IMR-90 (cell line): ENCODE data around the gene S1PR4. TPM values are rescaled to one million over a fixed set of nuclear protein-coding genes. Genes with fewer than 3 reads are reported as not detected.

Source experiments
- ATAC-seq: fragments of 200-7000 bp; cut with Tn5 transposase; 2 replicates; pipeline ENCODE4 v1.9.1; 2020; ENCODE audit warnings: low read depth, mild to moderate bottlenecking, moderate library complexity
- BruUV-seq: library from RNA; stranded (reverse); fragments of 400-500 nt; replicated peaks from 2 replicates; lab custom pipeline; 2021; lab: Mats Ljungman, UMichigan
- CTCF ChIA-PET: fragments of 300-600 bp; formaldehyde crosslinking; extraction: SDS; loops from one replicate; lab custom pipeline; 2021; ENCODE audit warnings: antibody characterized with exemption; lab: Yijun Ruan, JAX
- POLR2A ChIA-PET: fragments of 300-600 bp; sonication (Branson Sonifier 250); formaldehyde crosslinking; loops from one replicate; lab custom pipeline; 2022; ENCODE audit warnings: antibody characterized with exemption; ENCODE audit not compliant: unreplicated experiment; lab: Charles Lee
- DNase-seq: peaks from one replicate; pipeline ENCODE4 v3.0.0; 2013
- H2AFZ ChIP-seq: replicated peaks from 2 replicates; pipeline ENCODE3; 2013; ENCODE audit warnings: low read length, mild to moderate bottlenecking; ENCODE audit not compliant: poor library complexity
- H2AK5ac ChIP-seq: 2 replicates; pipeline ENCODE4 v1.6.1; 2013; ENCODE audit warnings: low read depth, low read length, inconsistent platforms
- H2AK9ac ChIP-seq: replicated peaks from 2 replicates; pipeline ENCODE3; 2013; ENCODE audit warnings: mild to moderate bottlenecking, low read depth, low read length, moderate library complexity; ENCODE audit not compliant: poor library complexity
- H2BK120ac ChIP-seq: 2 replicates; pipeline ENCODE4 v1.6.1; 2013; ENCODE audit warnings: low read depth, low read length, inconsistent platforms
- H2BK15ac ChIP-seq: 3 replicates; pipeline ENCODE4 v1.6.1; 2013; ENCODE audit warnings: low read depth, low read length, inconsistent platforms
- H2BK20ac ChIP-seq: 2 replicates; pipeline ENCODE4 v1.6.1; 2013; ENCODE audit warnings: low read depth, mild to moderate bottlenecking, inconsistent platforms, low read length, moderate library complexity
- H2BK5ac ChIP-seq: 2 replicates; pipeline ENCODE4 v1.6.1; 2013; ENCODE audit warnings: mild to moderate bottlenecking, low read depth, low read length, inconsistent platforms; ENCODE audit not compliant: poor library complexity, severe bottlenecking
- H3K14ac ChIP-seq: replicated peaks from 2 replicates; pipeline ENCODE4 v1.6.1; 2013; ENCODE audit warnings: low read depth, low read length, inconsistent platforms
- H3K18ac ChIP-seq: 2 replicates; pipeline ENCODE4 v1.6.1; 2013; ENCODE audit warnings: low read depth, low read length, control low read depth
- H3K23ac ChIP-seq: 2 replicates; pipeline ENCODE4 v1.6.1; 2013; ENCODE audit warnings: low read depth, low read length, inconsistent platforms
- H3K27ac ChIP-seq: 2 replicates; pipeline ENCODE4 v1.5.1; 2013; ENCODE audit warnings: mild to moderate bottlenecking, control low read depth, low read length; ENCODE audit not compliant: insufficient read depth
- H3K27me3 ChIP-seq: 2 replicates; pipeline ENCODE4 v1.6.1; 2013; ENCODE audit warnings: low read length; ENCODE audit not compliant: control insufficient read depth, insufficient read depth
- H3K36me3 ChIP-seq: 2 replicates; pipeline ENCODE4 v1.6.1; 2013; ENCODE audit warnings: low read length, mixed read lengths; ENCODE audit not compliant: control insufficient read depth, insufficient read depth
- H3K4ac ChIP-seq: 2 replicates; pipeline ENCODE4 v1.6.1; 2013; ENCODE audit warnings: low read depth, low read length, inconsistent platforms
- H3K4me1 ChIP-seq: 2 replicates; pipeline ENCODE4 v1.6.1; 2013; ENCODE audit warnings: low read length, mixed read lengths; ENCODE audit not compliant: control insufficient read depth, insufficient read depth
- H3K4me2 ChIP-seq: 2 replicates; pipeline ENCODE4 v1.6.1; 2013; ENCODE audit warnings: low read depth, mild to moderate bottlenecking, control low read depth, low read length, moderate library complexity
- H3K4me3 ChIP-seq: 2 replicates; pipeline ENCODE4 v1.5.1; 2013; ENCODE audit warnings: low read depth, mild to moderate bottlenecking, control low read depth, low read length, moderate library complexity; ENCODE audit not compliant: insufficient read depth
- H3K56ac ChIP-seq: 2 replicates; pipeline ENCODE4 v1.6.1; 2013; ENCODE audit warnings: low read length, inconsistent platforms; ENCODE audit not compliant: insufficient read depth; ENCODE audit errors: extremely low read depth
- H3K79me1 ChIP-seq, 2 experiments: 2 replicates each; pipeline ENCODE4 v1.6.1; 2013; ENCODE audit warnings: low read length in 2 of 2, inconsistent platforms in 1 of 2, low read depth in 1 of 2
- H3K9ac ChIP-seq: 2 replicates; pipeline ENCODE4 v1.6.1; 2013; ENCODE audit warnings: low read depth, low read length, control low read depth
- H3K9me1 ChIP-seq: 2 replicates; pipeline ENCODE4 v1.6.1; 2013; ENCODE audit warnings: low read length, inconsistent platforms; ENCODE audit not compliant: insufficient read depth
- H3K9me3 ChIP-seq: 2 replicates; pipeline ENCODE4 v1.6.1; 2013; ENCODE audit warnings: low read length; ENCODE audit not compliant: control insufficient read depth, insufficient read depth
- H4K20me1 ChIP-seq: 2 replicates; pipeline ENCODE4 v1.6.1; 2013; ENCODE audit warnings: low read length, inconsistent platforms; ENCODE audit not compliant: insufficient read depth
- H4K5ac ChIP-seq: 2 replicates; pipeline ENCODE4 v1.6.1; 2013; ENCODE audit warnings: mild to moderate bottlenecking, low read depth, low read length, control low read depth
- H4K8ac ChIP-seq, 2 experiments: 2 replicates each; pipeline ENCODE4 v1.6.1; 2013; ENCODE audit warnings: low read depth in 2 of 2, low read length in 2 of 2, control low read depth in 1 of 2, inconsistent platforms in 1 of 2
- H4K91ac ChIP-seq: 2 replicates; pipeline ENCODE4 v1.6.1; 2013; ENCODE audit warnings: low read depth, low read length, inconsistent platforms; ENCODE audit not compliant: insufficient read depth
- CEBPB ChIP-seq: IDR thresholded peaks from 2 replicates; pipeline ENCODE4 v1.6.1; 2012; ENCODE audit warnings: low read depth, low read length, improper control_type of control experiment
- CHD1 ChIP-seq: IDR thresholded peaks from 2 replicates; pipeline ENCODE4 v1.6.1; 2012; ENCODE audit warnings: low read depth, low read length, improper control_type of control experiment
- FOS ChIP-seq: fragments of 150-350 bp; IDR thresholded peaks from 2 replicates; pipeline ENCODE4 v1.6.1; 2016; ENCODE audit warnings: low read depth, low read length
- MAFK ChIP-seq: IDR thresholded peaks from 2 replicates; pipeline ENCODE4 v1.6.1; 2012; ENCODE audit warnings: low read depth, low read length, improper control_type of control experiment
- NFE2L2 ChIP-seq: fragments of 150-350 bp; IDR thresholded peaks from 2 replicates; pipeline ENCODE4 v1.6.1; 2016; ENCODE audit warnings: low read depth, mild to moderate bottlenecking, low read length
- RFX5 ChIP-seq: IDR thresholded peaks from 2 replicates; pipeline ENCODE4 v1.8.0; 2012; ENCODE audit warnings: low read depth, mild to moderate bottlenecking, low read length, moderate library complexity
- WGBS, 2 experiments: methylation state at CpG; one replicate each; pipeline versions ENCODE4 v1.1.5 to v1.1.7; 2013; ENCODE audit warnings: missing lambda C conversion rate in 2 of 2; ENCODE audit not compliant: insufficient read length in 1 of 2; ENCODE audit errors: extremely low coverage in 2 of 2; 5-methylcytosine and 5-hydroxymethylcytosine counted together
- dilution Hi-C: fragments of 300-500 bp; cut with HindIII; formaldehyde crosslinking; loops from one replicate; pipeline ENCODE4 v1.14.3; 2018; ENCODE audit warnings: low sequenced_read_pairs; ENCODE audit not compliant: unreplicated experiment
- in situ Hi-C: fragments of 300-500 bp; cut with MboI; formaldehyde crosslinking; loops from 3 replicates; pipeline ENCODE4 v1.14.3; 2019; ENCODE audit warnings: low sequenced_read_pairs, inconsistent platforms, mixed read lengths
- intact Hi-C: fragments of 100-400 bp; cut with micrococcal nuclease; formaldehyde crosslinking; loops from 2 replicates; pipeline ENCODE4 v1.10.0; 2022
- polyA plus RNA-seq, 3 experiments: library from polyadenylated mRNA; depleted of rRNA; stranded (reverse); fragments of >200 nt; gene quantifications; 2 replicates each; pipeline ENCODE4 v1.2.3, GENCODE V29; 2012; ENCODE audit warnings: low replicate concordance in 1 of 3
- total RNA-seq: library from RNA; depleted of rRNA; stranded (reverse); fragments of >200 nt; gene quantifications from 2 replicates; pipeline ENCODE4 v1.2.3, GENCODE V29; 2012; rRNA removed

S1PR4 gene
- total and polyA plus RNA-seq, 2 of the 4 experiments (the other 2 are of a cell fraction): not detected

- H3K79me1 ChIP-seq: no peaks in the 10 kb centered on the region
- H3K56ac ChIP-seq: no peak overlapping the region
- H3K9me1 ChIP-seq: no peaks in the 10 kb centered on the region
- dilution Hi-C loops: no loop called here
- H3K4me1 ChIP-seq: peaks cover 2% of the 10 kb centered on the region; the same call in 1 of the 2 replicates
- in situ Hi-C loops: no loop called here
- H2BK120ac ChIP-seq: no peak overlapping the region
- H3K18ac ChIP-seq: no peak overlapping the region
- H3K9me3 ChIP-seq: no peaks in the 10 kb centered on the region; the same call in 1 of the 2 replicates
- H3K14ac ChIP-seq: no peak overlapping the region
- DNase-seq (no peak), ATAC-seq (no peak)
- H3K23ac ChIP-seq: no peak overlapping the region
- no peak overlapping the region for H2AFZ ChIP-seq
- no peak overlapping the region for H3K27ac ChIP-seq
- no peak overlapping the region for H3K9ac ChIP-seq
- H2BK15ac ChIP-seq: no peak overlapping the region
- no peak overlapping the region for H4K8ac ChIP-seq
- CTCF ChIA-PET: no interaction called here
- intact Hi-C loops: no loop called here
- H4K20me1 ChIP-seq: no peaks in the 10 kb centered on the region
- H2BK20ac ChIP-seq: no peak overlapping the region
- H4K91ac ChIP-seq: no peak overlapping the region
- H3K4me2 ChIP-seq: no peak overlapping the region
- TF ChIP-seq CHD1: no peak
- TF ChIP-seq RFX5: no peak
- no peak for TF ChIP-seq MAFK
- no peak for TF ChIP-seq FOS
- no peak for TF ChIP-seq NFE2L2
- TF ChIP-seq CEBPB: no peak
- peaks cover 57% of the 10 kb centered on the region for H3K27me3 ChIP-seq
- no peak overlapping the region for H2BK5ac ChIP-seq
- H3K4ac ChIP-seq: no peak overlapping the region
- H4K5ac ChIP-seq: no peak overlapping the region
- BruUV-seq: no TSS peak
- no peak overlapping the region for H3K4me3 ChIP-seq
- no peak overlapping the region for H2AK9ac ChIP-seq
- no peaks in the 10 kb centered on the region for H3K36me3 ChIP-seq
- POLR2A ChIA-PET: no interaction called here
- 50% methylated on average over 5 of the region's 9 CpGs; no CpG with 5 or more reads in 1 of the 2 experiments for WGBS, 2 experiments
- H2AK5ac ChIP-seq: no peak overlapping the region
Measured at GRCh38 chr19:3229346-3229743, 50.8 kb downstream of the S1PR4 start.

Other genes with a start within 250 kb of the S1PR4 start
- gene ZNF77, start 233.8 kb upstream of the S1PR4 start, total RNA-seq: 5.3 and 6.5 TPM in 2 replicates
- 3.6 and 3.9 TPM in 2 replicates for gene ZNF77, start 233.8 kb upstream of the S1PR4 start, polyA plus RNA-seq (2012; rRNA removed)
- under 0.01 and 0.28 TPM in 2 replicates for gene TLE6, start 201.2 kb upstream of the S1PR4 start, total RNA-seq
- gene TLE6, start 201.2 kb upstream of the S1PR4 start, polyA plus RNA-seq (2012; rRNA removed): 0.17 TPM in 1 of 2 replicates, not detected in the other
- under 0.01 and 0.28 TPM in 2 replicates for gene TLE2, start 149.5 kb upstream of the S1PR4 start, total RNA-seq
- gene TLE2, start 149.5 kb upstream of the S1PR4 start, polyA plus RNA-seq (2012; rRNA removed): 0.41 and 0.72 TPM in 2 replicates
- 119 and 121 TPM in 2 replicates for gene TLE5, start 116.3 kb upstream of the S1PR4 start, total RNA-seq
- gene TLE5, start 116.3 kb upstream of the S1PR4 start, polyA plus RNA-seq (2012; rRNA removed): 407 and 444 TPM in 2 replicates
- 25.5 and 34.4 TPM in 2 replicates for gene GNA11, start 84.4 kb upstream of the S1PR4 start, total RNA-seq
- gene GNA11, start 84.4 kb upstream of the S1PR4 start, polyA plus RNA-seq (2012; rRNA removed): 33.3 and 44.5 TPM in 2 replicates
- gene GNA15, start 42.7 kb upstream of the S1PR4 start, total RNA-seq: 0.18 and 0.28 TPM in 2 replicates
- 0.04 TPM in 1 of 2 replicates, not detected in the other for gene GNA15, start 42.7 kb upstream of the S1PR4 start, polyA plus RNA-seq (2012; rRNA removed)
- gene NCLN, start 7.2 kb downstream of the S1PR4 start, total RNA-seq: 32.8 and 35.6 TPM in 2 replicates
- gene NCLN, start 7.2 kb downstream of the S1PR4 start, polyA plus RNA-seq (2012; rRNA removed): 90.8 and 95.4 TPM in 2 replicates
- gene CELF5, start 45.9 kb downstream of the S1PR4 start, total RNA-seq: not detected in 2 replicates
- 0.02 TPM in 1 of 2 replicates, not detected in the other for gene CELF5, start 45.9 kb downstream of the S1PR4 start, polyA plus RNA-seq (2012; rRNA removed)
- gene NFIC, start 187.8 kb downstream of the S1PR4 start, total RNA-seq: 21.9 and 26.9 TPM in 2 replicates
- gene NFIC, start 187.8 kb downstream of the S1PR4 start, polyA plus RNA-seq (2012; rRNA removed): 29.2 and 32.1 TPM in 2 replicates